HG03175 (cell line): Measurements from ENCODE around the gene COG5.

Source experiments
- ATAC-seq: cut with Tn5 transposase; IDR thresholded peaks from one replicate; pipeline ENCODE4 v1.9.1; 2021; ENCODE audit warnings: mild to moderate bottlenecking, moderate library complexity; ENCODE audit not compliant: unreplicated experiment

Gene COG5

DNA sequence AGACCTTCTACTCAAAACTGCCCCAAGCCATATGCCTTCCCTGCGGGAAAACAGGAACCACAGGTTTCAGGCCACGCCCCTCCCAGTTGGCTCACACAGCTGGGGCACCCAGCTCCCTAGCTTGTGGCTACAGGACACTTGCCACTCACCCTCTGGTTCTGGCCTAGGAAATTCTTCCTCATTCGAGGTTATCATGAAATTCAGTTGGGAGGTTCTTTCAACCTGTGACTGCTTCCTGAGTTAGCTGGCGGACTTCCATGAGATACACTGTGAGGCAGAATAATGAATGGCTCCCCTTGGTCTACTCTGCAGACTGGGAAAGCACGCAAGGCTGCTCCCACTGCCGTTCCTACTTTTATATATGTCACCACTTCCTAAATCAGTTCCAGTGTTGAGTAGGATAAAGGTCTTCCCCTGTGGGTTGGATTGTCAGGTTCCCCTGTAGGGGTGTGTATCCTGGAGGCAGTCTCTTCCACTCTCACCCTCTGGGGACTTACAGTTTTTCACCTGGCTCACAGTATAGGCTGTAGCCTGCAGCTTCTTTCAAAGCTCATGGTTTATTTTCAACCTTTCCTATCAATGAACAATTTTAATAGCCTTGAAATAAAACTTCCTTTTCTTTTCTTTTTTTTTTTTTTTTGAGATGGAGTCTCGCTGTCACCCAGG, 56.9 kb downstream of the COG5 start:
- no peak for ATAC-seq

DNA sequence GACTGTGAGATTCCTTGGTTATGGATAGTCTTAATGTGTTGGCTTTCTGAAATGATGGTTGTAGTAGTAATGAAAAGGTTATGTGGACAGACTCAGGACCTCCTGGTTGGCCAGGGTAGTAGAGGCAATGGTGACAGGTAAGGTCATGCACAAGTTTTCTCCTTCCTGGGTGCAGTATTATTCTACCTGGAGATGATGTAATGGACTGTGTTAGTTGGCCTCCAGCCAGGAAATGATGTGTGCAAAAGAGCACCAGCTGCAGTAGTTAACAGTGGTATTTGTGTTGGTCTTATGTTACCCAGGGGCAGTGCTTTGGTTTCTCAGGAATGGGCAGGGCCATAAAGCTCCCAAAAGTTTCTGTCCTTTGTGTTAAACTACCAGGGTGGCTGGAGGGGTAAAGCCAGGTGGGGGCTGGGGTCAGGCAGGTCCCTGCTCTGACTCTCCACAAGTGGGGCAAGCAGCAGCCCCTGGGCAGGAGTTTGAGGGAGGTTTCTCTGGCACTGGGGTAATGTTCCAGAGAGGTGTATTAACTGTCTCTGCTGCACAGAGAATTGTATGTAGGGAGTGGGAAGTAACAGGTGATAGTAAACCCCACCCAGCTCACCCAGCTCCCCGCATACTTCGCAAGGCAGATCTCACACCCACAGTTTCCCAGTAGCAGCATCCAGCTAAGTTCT, 57.6 kb downstream of the COG5 start:
- ATAC-seq: no peak

DNA sequence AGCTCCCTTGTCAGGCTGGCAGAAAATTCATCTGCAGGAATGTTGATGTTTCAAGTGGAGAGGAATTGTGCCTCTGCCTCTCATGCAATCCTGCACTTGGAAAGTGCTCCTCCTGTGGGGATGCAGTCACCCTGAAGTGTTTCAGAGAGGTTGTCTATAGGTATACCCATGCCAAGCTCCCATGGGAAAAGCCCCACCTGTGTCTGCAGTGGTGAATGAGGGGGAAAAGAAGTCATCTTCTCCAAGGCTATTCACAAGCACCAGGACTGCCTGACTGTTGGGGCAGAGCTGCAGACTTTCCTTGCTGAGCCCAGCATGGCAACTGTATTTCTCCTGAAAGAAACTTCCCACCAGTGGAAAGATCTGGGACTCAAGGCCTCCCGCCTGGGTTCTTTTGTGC, 58.4 kb downstream of the COG5 start:
- no peak for ATAC-seq

DNA sequence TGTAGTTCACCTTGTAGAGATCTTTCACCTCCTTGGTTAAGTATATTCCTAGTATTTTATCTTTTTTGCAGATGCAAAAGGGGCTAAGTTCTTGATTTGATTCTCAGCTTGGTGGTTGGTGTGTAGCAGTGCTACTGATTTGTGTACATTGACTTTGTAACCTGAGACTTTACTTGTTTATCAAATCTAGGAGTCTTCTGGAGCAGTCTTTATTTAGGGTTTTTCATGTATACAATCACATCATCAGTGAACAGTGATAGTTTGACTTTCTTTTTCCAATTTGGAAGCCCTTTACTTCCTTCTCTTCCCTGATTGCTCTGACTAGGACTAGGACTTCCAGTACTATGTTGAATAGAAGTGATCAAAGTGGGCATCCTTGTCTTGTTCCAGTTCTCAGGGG, 60.0 kb downstream of the COG5 start:
- ATAC-seq: no peak

DNA sequence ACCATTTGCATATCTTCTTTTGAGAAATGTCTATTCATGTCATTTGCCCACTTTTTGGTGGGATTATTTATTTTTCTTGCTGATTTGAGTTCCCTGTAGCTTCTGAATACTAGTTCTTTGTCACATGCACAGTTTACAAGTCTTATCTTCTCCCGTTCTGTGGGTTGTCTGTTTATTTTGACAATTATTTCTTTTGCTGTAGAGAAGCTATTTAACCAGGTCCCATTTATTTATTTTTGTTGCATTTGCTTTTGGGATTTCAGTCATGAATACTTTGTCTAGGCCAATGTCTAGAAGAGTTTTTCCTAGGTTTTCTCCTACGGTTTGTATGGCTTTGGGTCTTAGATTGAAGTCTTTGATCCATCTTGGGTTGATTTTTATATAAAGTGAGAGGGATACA, 60.9 kb downstream of the COG5 start:
- ATAC-seq: no peak

DNA sequence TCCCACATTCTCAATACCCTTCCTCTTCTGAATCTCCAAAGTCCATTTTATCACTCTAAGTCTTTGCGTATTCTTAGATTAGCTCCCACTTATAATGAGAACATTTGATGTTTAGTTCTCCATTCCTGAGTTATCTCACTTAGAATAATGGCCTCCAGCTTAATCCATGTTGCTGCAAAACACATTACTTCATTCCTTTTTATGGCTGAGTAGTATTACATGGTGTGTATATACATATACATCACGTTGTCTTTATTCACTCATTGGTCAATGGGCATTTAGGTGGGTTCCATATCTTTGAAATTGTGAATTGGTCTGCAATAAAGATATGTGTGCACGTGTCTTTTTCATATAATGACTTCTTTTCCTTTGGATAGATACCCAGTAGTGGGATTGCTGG, 61.6 kb downstream of the COG5 start:
- no peak for ATAC-seq

DNA sequence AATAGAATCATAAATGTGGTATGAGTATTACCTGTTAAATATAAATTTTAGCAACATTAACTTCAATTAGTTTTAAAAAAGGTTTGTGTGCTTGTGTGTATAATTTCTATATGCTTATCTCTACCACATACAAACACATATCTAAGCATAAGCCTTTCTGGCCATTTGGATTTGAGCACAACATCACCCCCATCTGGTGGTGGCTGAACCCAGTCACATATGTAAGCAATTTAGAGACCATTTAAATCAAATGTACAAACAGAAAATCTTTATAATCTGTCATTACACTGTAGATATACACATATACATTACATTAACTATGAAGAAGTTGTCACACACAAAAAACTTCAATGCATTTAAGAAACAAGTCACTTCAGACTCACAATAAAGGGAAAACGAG, 62.1 kb downstream of the COG5 start:
- ATAC-seq: no peak

DNA sequence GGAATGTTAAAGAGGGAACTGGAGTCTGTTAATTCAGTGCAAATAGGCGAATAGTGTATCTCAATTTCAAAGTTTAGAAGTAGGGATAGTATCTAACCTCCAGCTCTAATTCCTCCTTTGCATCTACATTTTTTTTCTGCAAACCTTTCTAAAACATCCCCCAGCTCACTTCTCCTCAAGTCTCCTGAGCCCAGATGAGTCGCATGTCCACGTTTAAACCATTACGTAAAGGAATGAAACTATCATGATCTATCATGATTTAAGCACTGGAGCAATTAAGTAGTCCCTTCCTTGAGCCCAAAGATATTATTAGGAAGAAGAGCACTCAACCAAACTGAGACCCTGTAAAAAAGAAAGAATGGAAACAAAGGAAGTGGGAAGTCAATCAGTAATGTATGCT, 64.0 kb downstream of the COG5 start:
- ATAC-seq: no peak

DNA sequence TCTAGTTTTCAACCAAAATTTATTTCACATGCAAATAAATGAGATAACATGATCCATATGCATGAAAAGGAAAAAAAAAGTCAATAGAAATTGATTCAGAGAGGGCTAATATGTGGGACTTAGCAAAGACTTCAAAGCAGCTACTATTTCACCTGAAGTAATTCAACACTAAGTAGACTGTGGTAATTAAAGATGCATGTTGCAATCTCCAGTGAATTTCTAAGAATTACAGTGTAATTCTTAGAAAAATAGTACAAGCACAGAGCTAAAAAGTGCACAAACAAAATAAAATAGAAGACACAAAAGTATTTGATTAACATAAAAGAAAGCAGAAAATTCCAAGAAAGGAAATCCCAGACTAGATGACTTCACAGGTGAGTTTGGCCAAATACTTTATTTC, 68.2 kb downstream of the COG5 start:
- no peak for ATAC-seq

DNA sequence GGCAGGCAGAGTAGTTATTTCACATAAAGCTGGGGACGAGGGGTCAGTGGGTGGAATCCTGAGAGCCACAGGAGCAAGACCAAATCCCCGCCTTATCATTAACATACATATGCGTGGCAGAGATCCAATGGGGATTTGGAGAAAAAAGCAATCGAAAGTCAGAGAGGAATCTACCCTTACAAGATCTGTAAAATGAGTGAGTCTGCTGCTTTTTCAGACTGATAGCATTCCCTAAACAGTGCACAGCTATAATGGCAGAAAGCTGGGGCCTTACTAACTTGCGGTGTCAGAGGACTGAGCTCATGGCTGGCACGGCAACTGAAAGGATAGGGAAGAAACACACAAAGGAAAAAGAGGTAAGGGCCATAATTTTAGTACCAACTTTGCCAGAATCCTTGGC, 68.8 kb downstream of the COG5 start:
- ATAC-seq: no peak

DNA sequence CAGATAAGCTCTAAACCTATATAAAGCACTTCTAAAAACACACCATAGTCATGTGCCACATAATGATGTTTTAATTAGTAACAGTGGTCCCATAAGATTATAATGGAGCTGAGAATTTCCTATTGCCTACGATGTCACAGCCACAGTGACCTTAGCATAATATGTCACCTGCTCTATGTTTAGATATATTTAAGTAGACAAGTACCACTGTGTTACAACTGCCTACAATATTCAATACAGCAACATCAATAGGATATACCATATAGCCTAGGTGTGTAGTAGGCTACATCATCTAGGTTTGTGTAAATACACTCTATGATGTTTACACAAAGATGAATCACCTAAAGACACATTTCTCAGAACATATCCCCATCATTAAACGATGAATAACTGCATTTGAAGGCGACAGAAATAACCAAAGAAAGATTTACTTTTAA, 69.4 kb downstream of the COG5 start:
- ATAC-seq: no peak

DNA sequence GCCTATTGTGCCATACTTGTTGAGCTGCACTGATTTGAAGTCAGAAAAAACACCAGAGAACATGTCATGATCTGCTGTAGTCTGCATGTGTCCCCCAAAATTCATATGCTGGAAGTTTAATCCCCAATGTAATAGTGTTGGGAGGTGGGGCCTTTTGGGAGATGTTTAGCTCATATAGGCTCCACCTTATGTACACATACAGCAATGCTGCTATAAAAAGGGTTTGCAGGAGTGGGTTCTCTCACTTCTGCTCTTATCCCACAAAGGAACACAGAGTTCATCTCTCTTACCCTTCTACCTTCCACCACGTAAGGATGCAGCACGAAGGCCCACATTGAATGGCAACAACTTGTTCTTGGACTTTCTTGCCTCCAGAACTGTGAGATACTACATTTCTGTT, 70.8 kb downstream of the COG5 start:
- no peak for ATAC-seq

DNA sequence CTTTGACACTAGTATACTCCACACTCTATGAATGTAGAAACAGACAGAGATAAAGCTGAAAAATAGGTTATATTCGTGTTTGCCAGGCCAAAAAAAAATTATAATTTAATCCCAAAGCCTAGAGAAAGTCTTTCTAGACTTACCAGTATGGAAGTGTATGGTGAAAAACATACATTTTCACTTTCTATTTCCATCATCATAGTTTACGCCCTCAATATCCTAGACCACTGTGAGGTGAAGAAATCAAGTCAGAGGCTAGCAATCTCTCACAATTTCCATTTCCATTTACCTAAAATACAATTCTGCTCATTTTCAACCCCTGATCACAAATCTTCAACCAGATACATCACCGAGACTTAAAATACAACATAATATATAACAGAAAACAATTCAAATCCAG, 77.7 kb downstream of the COG5 start:
- no peak for ATAC-seq

DNA sequence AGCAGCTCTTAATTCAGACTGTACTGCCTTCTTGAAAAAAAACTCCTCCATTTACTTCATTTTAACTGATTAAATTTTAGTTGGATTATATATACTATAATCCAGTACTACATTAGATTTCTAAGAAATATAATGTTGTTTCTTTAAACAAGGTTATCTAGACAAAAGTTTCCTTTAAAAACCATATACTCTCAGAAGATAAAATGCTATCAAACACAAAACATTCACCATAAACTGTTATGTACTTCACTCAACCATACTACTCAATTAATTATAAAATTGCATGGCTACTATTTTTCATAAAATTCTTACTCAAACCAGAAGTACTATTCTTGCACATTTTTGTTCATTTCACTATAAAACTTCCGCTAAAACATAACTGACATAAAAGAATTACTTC, 81.1 kb downstream of the COG5 start:
- no peak for ATAC-seq

DNA sequence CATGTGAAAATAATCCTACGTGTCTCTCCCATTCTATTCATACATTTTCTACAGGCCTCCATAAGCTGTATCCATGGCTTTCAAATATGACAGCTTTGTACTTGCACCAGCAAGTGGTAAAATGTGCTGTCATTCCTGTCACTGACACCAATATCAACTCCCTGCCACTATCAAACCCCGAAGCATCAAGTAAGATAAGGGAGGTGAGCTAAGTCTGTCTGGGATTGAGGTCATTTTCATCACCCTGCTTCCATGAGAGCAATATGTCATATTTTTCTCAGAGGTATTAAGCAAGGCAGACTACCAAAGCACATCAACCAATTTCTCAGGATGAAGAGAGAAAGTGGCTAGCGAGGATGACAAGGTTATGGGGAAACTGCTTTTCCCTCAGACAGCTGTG, 82.8 kb downstream of the COG5 start:
- no peak for ATAC-seq

DNA sequence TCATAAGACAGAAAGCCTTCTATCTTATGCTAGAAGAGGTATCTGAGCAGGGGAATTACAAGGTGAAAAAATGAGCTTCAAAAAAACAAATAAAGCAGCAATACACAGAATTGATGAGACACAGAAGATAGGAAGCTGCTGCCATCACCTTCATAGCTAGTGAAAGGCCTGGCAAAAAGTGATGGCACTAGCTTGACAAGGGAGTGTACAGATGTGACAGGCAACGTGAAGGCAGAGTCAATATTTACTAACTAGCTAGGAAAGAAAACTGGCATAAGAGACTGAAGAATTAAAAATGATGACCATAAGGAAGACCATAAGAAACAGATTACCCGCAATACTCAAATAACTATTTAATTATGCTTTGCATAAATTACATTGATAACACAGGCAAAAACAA, 84.4 kb downstream of the COG5 start:
- no peak for ATAC-seq

DNA sequence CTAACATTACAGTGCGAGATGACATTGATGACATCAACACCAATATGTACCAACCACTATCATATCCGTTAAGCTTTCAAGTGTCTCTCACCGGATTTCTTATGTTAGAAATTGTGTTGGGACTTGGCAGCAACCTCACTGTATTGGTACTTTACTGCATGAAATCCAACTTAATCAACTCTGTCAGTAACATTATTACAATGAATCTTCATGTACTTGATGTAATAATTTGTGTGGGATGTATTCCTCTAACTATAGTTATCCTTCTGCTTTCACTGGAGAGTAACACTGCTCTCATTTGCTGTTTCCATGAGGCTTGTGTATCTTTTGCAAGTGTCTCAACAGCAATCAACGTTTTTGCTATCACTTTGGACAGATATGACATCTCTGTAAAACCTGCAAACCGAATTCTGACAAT, 89.6 kb downstream of the COG5 start:
- ATAC-seq: no peak

DNA sequence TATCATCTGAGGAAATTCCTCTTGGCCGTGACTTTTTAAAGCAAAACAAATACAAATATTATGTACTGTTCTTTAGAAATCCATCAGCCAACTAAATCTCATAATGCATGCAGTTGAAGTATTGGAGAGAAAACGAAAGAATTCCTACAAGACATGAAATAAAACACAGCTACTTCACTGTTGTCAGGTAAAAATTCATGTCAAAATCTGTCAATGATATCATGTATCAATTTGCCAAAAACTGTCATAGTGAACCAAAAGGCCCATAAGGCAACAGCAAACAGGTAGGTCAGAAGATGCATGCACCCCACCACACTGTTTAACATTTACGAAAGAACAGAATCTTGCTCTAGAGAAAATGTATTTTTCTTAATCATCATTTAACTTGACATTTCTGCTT, 91.6 kb downstream of the COG5 start:
- no peak for ATAC-seq

DNA sequence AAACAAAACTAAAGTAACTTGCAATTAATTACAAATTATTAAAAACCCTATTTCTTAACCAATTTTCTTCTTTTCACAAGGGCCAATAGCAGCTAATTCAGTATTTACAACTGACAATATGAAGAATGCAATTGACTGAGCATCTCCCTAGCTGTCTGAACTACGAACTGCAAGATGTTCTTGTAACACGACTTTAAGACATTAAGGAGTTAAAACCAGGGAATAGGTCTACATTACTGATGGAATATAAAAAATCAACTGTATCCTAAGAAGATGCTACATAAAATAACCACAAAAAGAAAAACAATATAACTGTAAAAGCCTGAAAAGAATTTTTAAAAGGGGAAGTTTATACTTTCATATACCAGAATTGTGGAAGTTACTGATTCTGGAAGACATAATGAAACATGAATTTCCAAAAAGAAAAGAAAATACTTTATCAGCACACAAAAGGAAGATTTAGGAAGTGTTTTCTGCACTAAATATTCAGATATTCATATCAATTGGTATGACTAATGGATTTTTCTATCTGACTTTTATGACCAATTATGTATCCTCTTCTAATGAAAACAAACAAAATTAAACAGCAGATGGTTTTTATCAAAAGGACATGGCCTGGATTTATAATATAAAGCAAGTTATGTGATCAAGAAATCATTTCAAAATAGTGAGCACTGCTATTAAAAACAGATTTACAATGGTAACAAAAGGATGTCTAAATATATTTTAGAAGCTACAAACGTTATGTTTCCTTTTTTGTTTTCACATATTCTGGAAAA, 92.2 kb downstream of the COG5 start:
- no peak for ATAC-seq

DNA sequence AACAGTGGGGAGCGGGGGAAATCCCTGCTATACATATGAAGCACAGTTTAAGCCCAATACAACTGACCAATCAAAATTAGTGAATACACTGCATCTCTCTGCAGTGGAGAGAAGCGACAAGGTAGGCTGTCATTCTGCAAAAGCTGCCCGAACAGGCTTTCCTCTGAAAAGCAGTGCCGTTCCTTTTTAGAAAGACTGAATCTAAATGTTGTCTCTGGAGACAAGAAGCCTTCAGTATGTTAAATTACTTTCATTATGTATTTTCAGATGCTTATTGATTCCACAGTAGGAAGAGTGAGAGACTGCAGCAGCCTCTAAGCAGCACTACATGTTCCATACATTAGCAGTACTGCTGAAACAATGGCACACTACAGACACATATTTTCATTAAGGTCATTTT, 93.8 kb downstream of the COG5 start, which contains the start of gene GPR22:
TSS of gene GPR22 (plus strand) at position 129 of the 400 bp plus-strand sequence. CDS start 4,004 bp downstream, outside the sequence.
- no peak for ATAC-seq

DNA sequence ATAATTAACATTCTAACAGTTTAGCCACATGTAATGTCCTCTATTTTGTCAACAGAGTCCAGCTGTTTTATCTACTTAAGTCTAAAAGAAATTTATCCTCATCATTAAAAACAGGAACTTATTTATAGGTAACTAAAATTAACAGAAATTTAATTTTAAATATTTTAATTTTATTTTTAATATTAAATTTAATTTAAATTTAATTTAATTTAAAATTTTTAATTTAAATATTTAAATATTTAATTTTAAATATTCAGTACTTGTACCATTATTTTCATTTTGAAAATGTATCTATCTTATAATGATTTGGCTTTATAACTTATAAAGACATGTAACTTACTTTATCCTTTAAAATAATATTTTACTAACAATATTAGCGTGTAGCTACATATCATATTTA, 94.9 kb downstream of the COG5 start:
- no peak for ATAC-seq

DNA sequence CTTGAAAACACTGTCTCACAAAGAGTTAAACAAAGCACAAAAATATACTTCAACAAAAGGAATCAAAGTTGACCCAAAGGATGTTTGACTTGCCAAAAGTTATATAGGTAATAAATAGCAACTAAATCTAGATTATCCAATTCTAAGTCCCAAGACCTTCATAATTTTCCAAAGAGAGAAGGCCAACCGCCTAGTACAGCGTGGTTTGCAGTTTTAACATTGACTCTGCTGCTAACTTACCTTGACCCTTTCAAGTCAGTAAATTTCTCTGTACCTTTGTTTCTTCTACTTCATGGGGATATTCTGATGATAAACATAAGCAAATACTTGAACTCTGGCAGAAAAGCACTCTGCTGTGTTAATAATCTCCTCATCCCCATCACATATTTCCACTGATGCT, 95.7 kb downstream of the COG5 start:
- no peak for ATAC-seq
